HG03066 (cell line): ENCODE measurements around the gene DAB2IP.

Experiments
- ATAC-seq: cut with Tn5 transposase; IDR thresholded peaks from one replicate; pipeline ENCODE4 v1.9.1; 2021; ENCODE audit warnings: low read depth; ENCODE audit not compliant: unreplicated experiment

Gene DAB2IP

DNA sequence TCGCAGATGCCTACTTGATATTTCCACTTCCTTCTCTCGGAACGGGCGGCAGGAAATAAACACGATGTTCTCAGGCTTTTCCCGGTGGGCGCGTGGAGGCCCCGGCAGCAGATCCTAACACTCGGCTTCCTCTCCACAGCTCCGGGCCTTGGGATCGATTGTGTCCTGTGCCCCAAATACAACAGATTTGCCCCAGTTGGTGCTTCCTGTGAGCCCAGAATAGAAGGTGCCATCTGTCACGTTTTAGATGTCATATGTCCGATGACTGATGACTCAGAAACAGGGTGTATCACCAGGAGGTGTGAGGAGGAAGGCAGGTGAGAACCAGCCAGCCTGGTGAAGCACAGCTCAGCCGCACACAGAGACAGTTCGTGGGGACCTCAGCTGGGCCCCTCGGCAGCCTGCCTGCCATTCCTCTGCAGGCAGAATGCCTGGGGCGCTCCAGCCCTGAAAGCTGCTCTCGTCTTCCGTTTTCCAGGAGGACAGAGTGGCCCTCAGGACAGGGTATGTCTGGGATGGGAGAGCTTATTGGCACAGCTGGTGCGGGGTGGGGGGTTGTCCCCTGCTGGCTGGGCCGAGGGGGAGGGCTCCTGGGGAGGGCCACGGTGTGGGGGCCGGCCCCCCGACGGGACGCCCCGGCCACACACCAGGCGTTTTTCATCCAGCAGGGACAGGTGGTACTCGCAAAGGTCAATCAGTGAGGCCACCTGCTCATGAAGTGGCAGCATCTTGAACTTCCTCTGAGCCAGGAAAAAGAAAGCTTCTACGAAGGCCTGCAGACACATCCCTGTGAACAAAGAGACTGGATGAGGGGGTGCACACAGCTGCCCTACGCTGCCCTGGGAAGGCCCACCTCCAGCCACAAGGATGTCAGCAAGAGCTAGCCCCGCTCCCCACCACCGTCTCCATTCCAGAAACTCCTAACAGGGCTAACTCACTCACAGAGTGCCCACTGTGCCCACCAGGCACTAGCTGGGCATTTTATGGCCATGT, 171.0 kb downstream of the DAB2IP start:
- no peak for ATAC-seq

- ATAC-seq = no peak
Observed at GRCh38 chr9:121823451-121824169, 172.2 kb downstream of the DAB2IP start.

GRCh38 chr9:121824651-121825030, 173.2 kb downstream of the DAB2IP start:
- ATAC-seq = no peak

GRCh38 chr9:121825031-121825691, 173.7 kb downstream of the DAB2IP start:
- ATAC-seq = no peak

GRCh38 chr9:121826711-121827110, 175.3 kb downstream of the DAB2IP start:
- ATAC-seq = no peak

DNA sequence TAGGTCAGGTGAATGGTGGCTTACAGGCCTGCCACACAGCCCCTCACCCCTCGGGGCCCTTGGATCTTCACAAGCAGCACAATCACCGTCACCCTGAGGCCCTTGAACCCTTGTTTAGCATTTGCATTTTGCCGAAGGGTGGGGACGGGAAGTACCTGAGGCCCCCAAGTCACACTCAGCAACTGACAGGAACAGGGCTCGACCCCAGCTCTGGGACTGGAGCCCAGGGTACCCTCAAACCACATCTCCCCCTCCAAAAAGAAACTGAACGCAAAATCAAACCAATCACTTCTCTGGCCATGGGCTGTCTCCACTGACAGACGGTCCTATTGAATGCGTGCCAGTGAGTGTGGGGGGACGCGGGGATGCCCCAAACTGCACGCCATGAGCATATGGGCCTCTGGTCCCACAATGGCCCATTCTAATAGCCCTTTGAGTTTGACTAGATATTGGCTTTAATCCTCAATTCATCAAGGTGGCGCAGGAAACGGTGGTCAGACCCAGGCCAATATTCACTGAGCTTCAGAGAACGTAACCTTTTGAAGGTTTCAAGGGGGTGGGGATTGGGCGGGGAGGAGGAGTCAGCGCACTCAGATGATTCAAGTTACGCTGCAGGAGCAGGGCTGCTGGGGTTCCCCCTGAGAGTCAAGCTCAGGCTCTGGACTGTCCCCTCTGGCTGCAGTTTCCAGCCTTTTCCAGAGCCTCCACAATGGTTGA, 176.0 kb downstream of the DAB2IP start:
- ATAC-seq = no peak

GRCh38 chr9:121830441-121831140, 179.2 kb downstream of the DAB2IP start:
- no peak for ATAC-seq

- ATAC-seq = no peak
Observed at GRCh38 chr9:121831869-121832268, 180.4 kb downstream of the DAB2IP start.

GRCh38 chr9:121833061-121833460, 181.6 kb downstream of the DAB2IP start:
- ATAC-seq = no peak
